ENCODE results near the gene FKBP9. TPM values are rescaled to one million over a fixed set of nuclear protein-coding genes. Genes with fewer than 3 reads are reported as not detected.
"Not testable (repeated sequence)": the region's sequence is repeated elsewhere in the genome, so short reads cannot be mapped to it uniquely, and the experiment has no call there.

FKBP9 gene, protein sequence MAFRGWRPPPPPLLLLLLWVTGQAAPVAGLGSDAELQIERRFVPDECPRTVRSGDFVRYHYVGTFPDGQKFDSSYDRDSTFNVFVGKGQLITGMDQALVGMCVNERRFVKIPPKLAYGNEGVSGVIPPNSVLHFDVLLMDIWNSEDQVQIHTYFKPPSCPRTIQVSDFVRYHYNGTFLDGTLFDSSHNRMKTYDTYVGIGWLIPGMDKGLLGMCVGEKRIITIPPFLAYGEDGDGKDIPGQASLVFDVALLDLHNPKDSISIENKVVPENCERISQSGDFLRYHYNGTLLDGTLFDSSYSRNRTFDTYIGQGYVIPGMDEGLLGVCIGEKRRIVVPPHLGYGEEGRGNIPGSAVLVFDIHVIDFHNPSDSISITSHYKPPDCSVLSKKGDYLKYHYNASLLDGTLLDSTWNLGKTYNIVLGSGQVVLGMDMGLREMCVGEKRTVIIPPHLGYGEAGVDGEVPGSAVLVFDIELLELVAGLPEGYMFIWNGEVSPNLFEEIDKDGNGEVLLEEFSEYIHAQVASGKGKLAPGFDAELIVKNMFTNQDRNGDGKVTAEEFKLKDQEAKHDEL
- 100 to 1,000 TPM in 3 of 4 donors, 10 to 100 TPM in 1; 81.8 to 164 (median 130) TPM for total RNA-seq

DNA sequence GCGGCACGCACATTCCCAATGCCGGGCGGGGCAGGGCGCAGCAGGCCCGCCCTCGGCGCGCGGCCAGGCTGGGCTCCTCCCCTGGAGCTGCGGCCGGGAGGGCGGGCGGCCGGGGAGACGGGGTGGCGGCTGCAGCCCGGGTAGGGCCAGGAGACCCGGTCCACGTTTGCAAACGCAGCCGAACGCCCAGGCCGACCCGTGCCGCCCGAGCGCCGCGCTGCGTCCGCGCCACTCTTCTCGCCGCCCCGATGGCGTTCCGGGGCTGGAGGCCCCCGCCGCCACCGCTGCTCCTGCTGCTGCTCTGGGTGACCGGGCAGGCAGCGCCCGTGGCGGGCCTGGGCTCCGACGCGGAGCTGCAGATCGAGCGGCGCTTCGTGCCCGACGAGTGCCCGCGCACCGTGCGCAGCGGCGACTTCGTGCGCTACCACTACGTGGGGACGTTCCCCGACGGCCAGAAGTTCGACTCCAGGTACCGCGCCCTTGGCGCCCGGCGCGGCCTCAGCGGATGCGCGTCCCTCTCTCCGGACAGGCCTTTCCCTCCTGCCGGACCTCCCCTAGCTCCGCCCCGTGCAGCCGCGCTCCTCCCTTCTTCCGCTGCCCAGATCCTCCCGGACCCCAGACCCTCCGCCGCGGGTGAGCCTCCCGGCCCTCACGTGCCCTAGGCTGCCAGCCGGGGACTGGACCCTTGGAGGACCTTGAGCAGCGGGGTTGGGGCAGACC, at the start of gene FKBP9:
FKBP9 (plus strand) TSS at position 115 of the 720 bp plus-strand sequence; CDS start at position 249, 134 bp downstream.
- TF ChIP-seq CTCF (IDR thresholded peaks at IDR 0.05) (no peak), POLR2A (IDR thresholded peaks at IDR 0.05) (peak in 1 of 2 donors; percentile 60)
- intact Hi-C loops (cut with DNase I; ENCODE audit: low total_unique reads), result no loop called here
- 1% methylated on average over 24 to 65 of the region's 91 CpGs for WGBS, 2 donors
- peak; percentile 73 to 98 for DNase-seq (ENCODE audit: low spot score in 2 of 2)
- H3K4me3 ChIP-seq (ENCODE audit: low read depth, poor library complexity, severe bottlenecking), result peak within 1 kb of the TSS; percentile 84

DNA sequence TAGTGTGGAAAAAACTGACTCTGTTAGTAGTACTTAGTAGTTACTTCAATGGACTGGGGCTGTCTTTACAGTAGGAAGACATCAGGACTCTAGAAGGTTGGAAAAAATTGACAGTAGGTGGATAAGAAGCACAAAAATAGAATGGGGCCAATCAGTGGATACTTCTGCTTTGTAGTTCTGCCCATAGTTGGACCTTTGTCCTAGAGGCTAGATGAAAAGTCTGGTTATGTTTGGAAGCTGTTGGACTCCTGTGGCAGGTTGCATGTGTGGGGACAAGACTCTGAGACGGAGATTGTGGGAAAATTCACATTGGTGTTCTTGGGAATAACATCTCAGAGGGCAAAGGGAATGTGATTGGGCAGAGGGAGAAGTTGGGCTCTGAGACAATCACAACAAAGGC, 47.0 kb upstream of the FKBP9 start:
- no peak for TF ChIP-seq POLR2A (IDR thresholded peaks at IDR 0.05)
- TF ChIP-seq CTCF (IDR thresholded peaks at IDR 0.05), result no peak
- DNase-seq (ENCODE audit: low spot score in 2 of 2), result no peak
- 96 to 100% methylated on average over 1 of the region's 1 CpG for WGBS, 2 donors
- intact Hi-C loops (cut with DNase I; ENCODE audit: low total_unique reads), result no loop called here
- H3K4me3 ChIP-seq (ENCODE audit: low read depth, poor library complexity, severe bottlenecking), result no peak overlapping the region

DNA sequence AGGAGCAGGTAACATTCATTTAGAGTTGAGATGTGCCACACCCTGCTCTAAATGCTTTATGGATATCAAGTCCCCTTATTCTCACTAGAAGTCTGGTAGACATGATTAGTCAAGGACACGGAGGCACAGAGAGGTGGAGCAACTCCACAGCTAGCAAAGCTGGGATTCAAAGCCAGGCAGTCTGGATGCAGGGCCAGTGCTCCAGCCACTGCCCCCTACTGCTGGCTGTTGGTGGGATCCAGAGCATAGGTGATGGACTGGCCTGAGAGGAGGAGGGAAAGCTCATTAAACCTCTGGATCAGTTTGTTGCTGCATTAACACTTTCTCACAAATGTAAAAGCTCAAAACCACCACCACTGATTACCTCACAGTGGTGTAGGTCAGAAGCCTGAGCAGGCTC, 43.1 kb upstream of the FKBP9 start:
- no peak for DNase-seq (ENCODE audit: low spot score in 2 of 2)
- H3K4me3 ChIP-seq (ENCODE audit: low read depth, poor library complexity, severe bottlenecking), result no peak overlapping the region
- WGBS, 2 donors, result 64 to 80% methylated on average over 1 of the region's 1 CpG
- no peak for TF ChIP-seq POLR2A (IDR thresholded peaks at IDR 0.05)
- intact Hi-C loops (cut with DNase I; ENCODE audit: low total_unique reads), result no loop called here

DNA sequence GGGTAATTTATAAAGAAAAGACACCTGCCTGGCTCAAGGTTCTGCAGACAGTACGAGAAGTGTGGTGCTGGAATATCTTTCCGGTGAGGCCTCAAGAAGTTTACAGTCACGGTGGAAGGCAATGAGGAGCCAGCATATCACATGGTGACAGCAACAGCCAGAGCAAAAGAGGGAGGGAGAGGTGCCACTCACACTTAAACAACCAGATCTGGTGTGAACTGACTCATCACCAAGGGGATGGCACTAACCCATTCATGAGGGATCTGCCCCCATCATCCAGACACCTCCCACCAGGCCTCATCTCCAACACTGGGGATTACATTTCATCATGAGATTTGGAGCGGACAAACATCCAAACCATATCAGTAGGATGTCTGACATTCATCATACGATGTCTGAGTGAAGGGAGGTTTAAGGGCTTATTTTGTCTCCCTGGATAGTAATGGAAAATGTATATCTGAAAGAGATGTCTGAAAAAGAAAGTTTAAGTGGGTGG, 42.2 kb upstream of the FKBP9 start:
- intact Hi-C loops (cut with DNase I; ENCODE audit: low total_unique reads), result no loop called here
- no peak for DNase-seq (ENCODE audit: low spot score in 2 of 2)
- TF ChIP-seq POLR2A (IDR thresholded peaks at IDR 0.05) (no peak), CTCF (IDR thresholded peaks at IDR 0.05) (no peak)
- whole genome bisulfite sequencing, 2 donors, result 97% methylated on average over 5 of the region's 5 CpGs
- H3K4me3 ChIP-seq (ENCODE audit: low read depth, poor library complexity, severe bottlenecking), result no peak overlapping the region

GRCh38 chr7:32916006-32916405, 41.2 kb upstream of the FKBP9 start:
- DNase-seq (ENCODE audit: low spot score in 2 of 2), result no peak
- TF ChIP-seq CTCF (IDR thresholded peaks at IDR 0.05) (no peak), POLR2A (IDR thresholded peaks at IDR 0.05) (no peak)
- intact Hi-C loops (cut with DNase I; ENCODE audit: low total_unique reads), result no loop called here
- 92 to 94% methylated on average over 3 of the region's 3 CpGs for WGBS, 2 donors
- H3K4me3 ChIP-seq (ENCODE audit: low read depth, poor library complexity, severe bottlenecking), result no peak overlapping the region

- intact Hi-C loops (cut with DNase I; ENCODE audit: low total_unique reads); H3K4me3 ChIP-seq (ENCODE audit: low read depth, poor library complexity, severe bottlenecking); DNase-seq (ENCODE audit: low spot score in 2 of 2): not testable (repeated sequence)
- 92 to 98% methylated on average over 4 to 5 of the region's 7 CpGs for WGBS, 2 donors
Observed at GRCh38 chr7:32916994-32917393, 40.2 kb upstream of the FKBP9 start.

All from lower leg skin (tissue), 4 donors.